HG03432 (cell line): ENCODE measurements around the gene CCDC91.
"Not testable (repeated sequence)": the region's sequence is repeated elsewhere in the genome, so short reads cannot be mapped to it uniquely, and the experiment has no call there.

Source experiments
- ATAC-seq: cut with Tn5 transposase; IDR thresholded peaks from one replicate; pipeline ENCODE4 v1.9.1; 2021; ENCODE audit warnings: mild to moderate bottlenecking, moderate library complexity; ENCODE audit not compliant: unreplicated experiment

The CCDC91 gene

DNA sequence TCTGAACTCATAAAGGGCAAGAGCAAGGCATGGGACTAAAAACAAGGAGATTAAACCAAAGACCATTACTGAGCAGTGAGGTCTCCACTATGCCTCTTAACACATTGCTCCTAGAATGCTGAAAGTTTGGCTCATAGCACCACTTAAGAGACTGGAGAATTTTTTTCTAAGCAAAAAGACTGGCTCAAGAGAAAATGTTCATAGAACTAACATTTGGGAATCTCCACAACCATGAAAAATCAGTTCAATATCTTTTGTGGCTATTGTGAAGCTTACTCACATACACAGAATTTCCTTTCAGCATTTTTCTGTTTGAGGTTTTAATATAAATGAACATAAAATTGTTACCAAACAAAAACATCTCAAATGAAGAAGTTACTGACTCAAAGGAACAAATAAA is 255.8 kb downstream of the CCDC91 start:
- no peak for ATAC-seq

DNA sequence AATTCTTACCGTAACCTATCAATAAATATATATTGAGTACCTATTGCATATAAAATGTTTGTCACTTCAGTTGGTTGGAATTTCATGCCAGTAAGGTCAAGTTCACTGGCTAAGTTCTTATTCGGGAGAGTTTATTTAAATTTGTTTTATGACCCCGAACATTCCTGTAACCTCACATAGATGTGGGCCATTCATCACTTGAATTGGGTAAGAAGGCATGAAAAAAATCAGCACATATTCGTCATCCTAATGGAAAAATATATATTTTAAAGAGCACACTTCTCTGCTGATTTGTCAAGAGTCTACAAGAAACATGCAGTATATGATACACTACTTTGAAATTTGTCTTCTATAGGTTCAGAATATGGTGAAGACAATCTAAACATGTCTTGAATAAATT is 263.4 kb downstream of the CCDC91 start:
- ATAC-seq, result no peak

DNA sequence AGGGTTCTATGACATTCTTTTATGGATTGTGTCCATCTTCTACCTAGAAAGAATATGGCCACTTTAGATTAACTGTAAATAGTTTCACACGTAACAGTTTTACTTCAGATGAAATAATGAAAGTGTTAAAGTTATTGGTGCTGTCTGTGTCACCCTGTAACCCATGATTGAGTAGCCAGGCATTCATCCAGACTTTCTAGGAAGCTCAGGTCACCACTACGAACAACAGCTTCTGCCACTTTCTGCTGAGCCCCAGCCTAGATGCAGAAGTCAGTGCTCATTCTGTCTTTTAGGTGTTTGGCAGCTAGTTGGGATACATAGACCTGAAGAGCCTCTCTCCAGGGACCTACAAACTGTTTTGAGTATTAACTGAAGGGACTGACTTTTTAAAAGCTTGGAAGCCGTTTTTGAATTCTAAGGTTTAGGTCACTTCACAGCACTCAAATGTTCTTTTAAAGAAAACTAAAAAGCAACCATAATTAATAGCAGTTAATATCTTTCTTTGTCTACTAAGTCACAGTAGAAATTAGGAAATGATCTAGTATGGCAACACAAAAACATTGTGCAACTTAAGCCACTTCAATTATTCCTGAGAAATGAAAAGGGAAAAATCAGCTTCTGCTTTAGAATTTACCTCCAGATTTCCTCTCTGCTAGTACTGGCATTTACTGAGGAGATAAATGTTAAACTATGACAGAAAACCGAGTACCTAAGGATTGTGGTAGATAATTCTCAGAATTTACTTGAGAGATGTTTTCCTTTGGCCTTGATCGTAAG is 266.9 kb downstream of the CCDC91 start:
- ATAC-seq, result no peak

DNA sequence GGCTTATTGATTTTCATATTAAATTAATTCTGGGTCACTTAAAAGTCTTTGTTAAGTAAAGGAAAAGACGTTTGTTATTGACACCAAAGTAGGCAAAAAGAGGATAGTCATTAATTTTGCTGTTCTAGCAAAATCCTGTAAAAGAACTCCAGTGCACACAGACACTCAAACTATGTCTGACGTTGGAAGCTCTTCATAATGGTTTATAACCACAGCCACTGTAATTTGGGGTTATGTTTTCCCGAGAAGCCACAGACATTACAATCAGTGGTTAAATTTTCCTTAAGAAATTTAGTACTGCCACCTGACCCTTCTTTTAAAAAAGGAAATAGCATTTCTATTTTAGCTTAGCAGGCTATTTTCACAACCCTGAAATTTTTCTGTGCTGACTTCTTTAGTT is 267.5 kb downstream of the CCDC91 start:
- no peak for ATAC-seq

DNA sequence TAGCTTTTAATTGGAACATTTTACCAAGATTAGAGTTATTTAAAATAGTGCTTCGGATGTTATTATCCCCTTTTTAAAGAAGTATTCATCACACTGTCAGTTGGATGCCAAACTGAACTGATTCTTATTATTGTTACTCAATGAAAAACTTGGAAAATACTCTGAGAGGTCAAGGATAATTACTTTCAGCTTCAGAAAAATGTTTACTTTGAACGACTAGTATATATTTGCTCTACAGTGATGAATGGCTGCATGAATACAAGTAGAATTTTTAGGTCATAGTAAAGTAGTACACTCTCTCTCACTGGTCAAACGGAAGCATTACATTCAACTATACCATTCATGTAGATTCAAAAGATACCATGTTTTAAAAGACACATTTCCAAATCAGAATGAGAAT is 269.2 kb downstream of the CCDC91 start:
- no peak for ATAC-seq

DNA sequence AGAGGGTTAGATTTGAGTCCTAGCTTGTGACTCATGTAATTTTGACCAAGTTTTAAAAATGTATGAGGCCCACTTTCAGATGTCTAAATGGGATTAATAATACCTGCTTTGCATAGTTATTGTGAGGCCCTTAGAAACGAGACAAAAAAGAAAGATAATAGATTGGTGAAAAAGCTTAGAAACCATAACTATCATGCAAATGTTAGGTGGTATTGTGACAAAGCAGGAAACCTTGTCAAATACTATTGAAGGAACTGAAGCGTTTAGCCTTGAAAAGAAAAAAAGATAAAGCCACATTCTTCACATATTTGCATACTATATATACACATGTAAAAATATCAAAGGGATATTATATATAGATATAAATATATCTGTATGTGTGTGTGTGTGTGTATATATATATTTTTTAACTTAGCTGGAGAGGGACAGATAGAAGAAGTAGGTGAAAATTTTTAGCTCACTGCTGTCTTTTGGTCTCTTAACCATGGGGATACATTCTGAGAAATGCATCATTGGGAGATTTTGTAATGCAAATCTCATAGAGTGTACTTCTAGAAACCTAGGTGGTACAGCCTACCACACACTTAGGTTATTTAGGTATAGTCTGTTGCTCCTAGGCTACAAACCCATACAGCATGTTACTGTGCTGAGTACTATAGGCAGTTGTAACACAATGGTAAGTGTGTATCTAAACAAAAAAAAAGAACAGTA is 270.3 kb downstream of the CCDC91 start:
- peak; percentile 80 for ATAC-seq

DNA sequence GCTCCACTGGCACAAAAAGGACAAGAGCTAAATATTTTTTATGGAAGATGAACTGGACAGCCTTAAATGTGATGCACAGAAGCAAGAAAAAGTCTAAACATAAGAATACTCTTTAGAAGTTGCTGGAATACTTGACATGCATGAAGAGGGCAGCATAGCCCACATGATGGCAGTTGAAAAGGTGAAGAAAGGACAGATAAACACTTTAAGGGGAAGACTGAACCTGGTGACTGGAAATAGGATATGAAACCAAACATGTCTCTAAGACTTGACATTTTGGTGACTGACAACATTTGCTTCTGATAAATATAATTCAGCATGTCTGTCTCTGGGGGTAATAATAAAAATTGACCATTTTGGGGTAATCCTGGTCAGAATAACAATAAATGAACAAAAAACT is 273.1 kb downstream of the CCDC91 start:
- ATAC-seq, result no peak

DNA sequence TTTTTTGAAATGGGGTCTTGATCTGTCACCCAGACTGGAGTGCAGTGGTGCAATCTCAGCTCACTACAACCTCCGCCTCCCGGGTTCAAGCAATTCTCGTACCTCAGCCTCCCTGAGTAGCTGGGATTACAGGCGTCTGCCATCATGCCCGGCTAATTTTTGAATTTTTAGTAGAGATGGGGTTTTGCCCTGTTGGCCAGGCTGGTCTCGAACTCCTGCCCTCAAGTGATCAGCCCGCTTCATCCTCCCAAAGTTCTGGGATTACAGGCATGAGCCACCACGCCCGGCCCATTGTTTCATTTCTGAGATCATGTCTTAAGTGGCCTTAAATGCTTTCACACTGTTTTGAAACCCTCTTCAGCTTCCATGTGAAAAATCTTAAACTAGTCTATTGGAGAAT is 281.5 kb downstream of the CCDC91 start:
- ATAC-seq, result not testable (repeated sequence)

DNA sequence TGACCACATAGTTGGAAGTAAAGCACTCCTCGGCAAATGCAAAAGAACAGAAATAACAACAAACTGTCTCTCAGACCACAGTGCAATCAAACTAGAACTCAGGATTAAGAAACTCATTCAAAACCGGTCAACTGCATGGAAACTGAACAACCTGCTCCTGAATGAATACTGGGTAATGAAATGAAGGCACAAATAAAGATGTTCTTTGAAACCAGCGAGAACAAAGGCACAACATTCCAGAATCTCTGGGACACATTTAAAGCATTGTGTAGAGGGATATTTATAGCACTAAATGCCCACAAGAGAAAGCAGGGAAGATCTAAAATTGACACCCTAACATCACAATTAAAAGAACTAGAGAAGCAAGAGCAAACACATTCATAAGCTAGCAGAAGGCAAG is 285.9 kb downstream of the CCDC91 start:
- ATAC-seq, result not testable (repeated sequence)

DNA sequence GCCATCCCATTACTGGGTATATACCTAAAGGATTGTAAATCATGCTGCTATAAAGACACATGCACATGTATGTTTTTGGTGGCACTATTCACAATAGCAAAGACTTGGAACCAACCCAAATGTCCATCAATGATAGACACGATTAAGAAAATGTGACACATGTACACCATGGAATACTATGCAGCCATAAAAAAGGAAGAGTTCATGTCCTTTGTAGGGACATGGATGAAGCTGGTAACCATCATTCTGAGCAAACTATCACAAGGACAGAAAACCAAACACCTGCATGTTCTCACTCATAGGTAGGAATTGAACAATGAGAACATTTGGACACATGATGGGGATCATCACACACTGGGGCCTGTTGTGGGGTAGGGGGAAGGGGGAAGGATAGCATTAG is 288.8 kb downstream of the CCDC91 start:
- not testable (repeated sequence) for ATAC-seq

DNA sequence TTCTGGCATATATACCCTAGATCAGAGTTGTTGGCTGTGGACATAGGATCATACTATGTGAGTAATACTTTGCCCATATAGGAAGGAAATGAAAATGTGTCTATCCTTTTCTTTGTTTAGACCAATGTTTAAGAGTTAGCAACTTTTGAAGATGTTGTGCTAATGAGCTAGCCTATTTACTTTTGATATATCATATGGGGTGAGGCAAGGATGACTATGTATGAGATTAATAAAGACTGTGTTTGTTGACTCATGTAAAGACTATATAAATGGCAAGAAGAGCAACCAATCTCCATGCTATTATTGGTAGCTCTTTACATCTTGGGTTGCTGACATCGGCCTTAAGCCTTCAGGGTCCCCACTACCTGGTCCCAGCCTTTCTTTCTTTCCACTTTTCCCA is 289.4 kb downstream of the CCDC91 start:
- ATAC-seq, result no peak

DNA sequence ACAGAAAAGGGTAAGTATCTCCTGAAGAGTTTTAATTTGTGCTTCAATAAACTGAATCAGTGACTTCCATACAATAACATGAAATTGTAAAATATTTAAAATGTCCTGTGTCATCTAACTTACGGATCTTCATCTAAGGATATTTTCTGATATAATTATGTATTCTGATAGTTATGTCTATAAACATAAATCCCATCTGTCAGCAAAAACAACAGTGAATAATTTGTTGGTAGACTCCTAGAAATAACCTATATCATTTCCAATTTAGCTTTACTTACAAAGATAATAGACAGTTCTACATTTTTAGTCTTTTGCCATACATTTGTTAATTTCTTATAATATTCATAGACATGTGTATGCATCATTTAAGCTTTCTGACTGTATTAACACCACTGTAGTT is 293.9 kb downstream of the CCDC91 start:
- ATAC-seq, result no peak

DNA sequence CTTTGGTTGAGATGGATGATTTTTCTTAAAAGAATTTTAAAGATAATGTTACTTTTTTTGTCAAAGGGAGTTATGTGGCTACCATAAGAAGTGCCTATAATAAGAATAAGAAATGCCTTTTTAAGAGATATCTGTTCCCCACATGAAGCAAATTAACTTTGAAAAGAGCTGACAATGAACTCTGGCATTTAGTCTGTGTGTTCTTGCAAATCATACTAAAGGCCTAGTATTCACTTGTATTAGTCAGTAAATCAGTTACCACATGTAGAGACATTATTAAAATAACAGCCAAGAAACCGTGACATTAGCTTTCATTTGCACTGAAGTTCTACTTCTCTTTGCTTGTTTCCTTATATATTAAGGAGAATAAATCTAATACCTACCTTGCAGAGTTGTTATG is 296.3 kb downstream of the CCDC91 start:
- no peak for ATAC-seq

DNA sequence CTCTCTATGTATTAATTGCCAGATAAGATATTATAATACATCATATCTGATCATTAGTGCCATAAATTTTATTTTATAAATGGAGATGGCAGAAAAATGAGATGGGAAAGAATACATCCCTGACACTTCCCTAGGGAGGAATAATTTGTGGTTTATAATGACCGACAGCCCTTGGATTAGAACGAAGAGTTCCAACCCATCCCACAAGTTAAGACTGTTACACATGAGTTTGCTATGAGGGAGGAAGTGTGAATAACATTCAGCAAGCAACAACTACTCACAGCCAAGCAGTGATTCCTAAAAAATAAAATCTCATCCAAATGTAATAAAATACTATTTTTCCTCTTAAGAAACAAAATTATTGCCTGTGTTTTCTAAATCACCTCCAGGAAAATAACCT is 299.0 kb downstream of the CCDC91 start:
- ATAC-seq, result no peak

DNA sequence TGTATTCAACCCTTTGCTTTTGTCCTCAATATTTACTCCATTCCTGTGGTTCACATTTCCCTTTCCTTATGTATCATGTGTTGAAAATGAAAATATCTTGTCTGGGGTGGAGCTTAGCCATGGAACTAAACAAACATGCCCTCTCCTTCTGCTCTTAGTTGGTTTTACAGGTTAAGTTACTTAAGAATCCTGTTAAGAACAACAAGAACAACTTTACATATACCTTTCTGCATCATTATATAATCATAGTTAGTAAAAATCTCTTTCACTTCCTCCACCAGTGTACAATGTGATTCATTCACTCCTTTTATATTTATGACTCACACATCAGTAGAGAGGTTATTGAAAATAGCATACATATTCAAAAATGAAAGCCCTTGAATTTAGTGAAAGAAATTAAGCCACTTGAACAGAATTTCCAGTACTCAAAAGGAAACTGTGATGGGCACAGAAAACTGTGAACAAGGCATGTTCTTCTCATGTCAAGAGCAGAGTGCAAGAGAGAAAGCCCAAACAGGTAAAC is 307.7 kb downstream of the CCDC91 start:
- ATAC-seq, result peak; percentile 99

DNA sequence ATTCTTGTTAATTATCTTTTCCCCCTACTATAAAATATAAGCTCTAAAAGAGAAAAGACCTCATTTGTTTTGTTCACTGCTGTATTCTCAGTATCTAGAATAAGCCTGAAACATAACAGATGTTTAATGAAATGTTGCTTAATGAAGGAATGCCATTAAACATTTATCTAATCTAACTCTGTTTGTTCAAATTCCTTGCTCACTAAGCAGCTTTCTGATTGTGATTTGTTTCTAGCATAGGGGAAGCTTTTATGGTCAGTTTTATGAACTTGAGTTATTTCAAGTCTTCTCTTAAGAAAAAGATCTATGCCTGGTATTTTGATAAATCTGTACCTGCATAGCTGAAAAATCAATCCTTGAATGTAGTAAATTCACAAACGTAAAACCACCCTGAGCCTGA is 308.6 kb downstream of the CCDC91 start:
- no peak for ATAC-seq

DNA sequence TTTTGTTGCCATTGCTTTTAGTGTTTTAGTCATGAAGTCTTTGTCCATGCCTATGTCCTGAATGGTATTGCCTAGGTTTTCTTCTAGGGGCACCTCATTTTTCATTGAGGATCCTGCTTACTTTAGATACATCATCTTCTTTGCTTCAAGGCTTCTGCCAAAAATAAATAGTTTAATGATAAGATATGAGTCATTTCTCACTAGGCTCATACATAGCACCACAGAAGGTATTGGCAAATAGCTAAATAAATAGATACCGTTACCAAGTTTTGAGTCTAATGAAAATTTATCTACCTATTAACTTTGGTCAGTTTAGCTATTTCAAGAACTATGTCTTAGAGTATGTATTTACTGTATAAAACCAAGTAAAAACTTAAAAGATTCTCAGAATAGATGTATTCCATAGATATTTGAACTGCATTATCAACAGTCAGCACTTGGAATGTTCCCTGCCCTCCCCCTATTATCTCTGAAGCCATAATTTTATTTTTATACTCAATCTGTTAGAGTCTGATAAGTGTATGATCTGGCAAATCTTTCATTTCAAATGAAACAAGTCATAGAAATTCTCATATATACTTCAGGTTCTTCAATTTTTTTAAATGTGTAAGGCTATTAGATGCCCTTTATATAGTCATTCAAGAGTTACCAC is 310.2 kb downstream of the CCDC91 start:
- ATAC-seq, result no peak

DNA sequence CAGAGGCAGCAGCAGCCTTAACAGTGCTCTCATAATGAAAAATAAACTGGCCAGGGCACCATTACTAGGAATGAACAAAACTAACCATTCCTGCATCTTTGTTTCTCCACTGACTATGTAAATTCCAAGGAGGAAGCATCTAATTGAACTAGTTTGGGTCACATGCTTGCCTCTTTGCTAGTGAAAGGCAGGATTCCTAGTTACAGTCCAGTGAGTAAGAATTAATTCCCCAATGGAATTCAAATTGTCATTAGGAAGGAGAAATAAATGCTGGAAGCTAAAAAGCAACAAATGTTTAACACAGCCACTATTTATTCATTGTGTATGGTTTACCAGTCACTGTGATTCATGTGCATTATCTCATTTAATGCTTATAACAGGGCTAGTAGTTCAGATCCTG is 316.0 kb downstream of the CCDC91 start:
- no peak for ATAC-seq

DNA sequence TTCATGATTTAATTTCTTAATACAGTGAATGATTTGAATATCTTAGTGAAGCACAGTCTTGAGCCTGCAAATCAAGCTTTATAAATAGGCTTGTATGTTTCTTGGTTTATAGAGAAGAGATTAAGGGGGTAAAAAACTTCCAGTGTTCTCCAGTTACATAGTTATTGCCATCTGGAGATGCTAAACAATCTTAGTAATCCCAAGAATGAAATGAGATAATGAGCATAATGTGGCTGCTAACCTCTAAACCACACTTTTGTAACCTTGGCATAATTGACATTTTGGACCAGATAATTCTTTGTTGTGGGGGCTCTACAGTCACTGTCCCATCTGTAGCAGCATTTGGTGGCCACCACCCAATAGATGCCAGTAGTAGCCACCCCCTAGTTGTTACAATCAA is 316.8 kb downstream of the CCDC91 start:
- ATAC-seq, result no peak

DNA sequence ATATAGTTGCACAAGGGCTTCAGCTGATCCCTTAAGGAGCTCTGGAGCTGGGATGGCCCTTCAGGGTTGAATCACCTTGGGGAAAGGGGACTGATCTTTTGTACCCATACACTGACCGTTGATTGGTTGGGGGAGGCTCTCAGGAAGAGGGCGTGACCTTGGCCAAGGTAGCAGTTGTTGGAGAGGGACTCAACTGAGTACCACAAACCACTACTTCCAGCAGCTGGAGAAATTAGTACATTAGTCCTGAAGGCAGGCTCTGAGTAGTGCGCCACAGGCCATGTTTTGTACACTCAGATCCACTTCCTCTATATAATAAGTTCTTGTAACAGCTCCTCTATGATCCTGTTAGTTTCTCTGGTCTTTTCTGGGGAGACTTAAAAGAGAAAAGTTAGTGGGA is 317.6 kb downstream of the CCDC91 start:
- no peak for ATAC-seq

DNA sequence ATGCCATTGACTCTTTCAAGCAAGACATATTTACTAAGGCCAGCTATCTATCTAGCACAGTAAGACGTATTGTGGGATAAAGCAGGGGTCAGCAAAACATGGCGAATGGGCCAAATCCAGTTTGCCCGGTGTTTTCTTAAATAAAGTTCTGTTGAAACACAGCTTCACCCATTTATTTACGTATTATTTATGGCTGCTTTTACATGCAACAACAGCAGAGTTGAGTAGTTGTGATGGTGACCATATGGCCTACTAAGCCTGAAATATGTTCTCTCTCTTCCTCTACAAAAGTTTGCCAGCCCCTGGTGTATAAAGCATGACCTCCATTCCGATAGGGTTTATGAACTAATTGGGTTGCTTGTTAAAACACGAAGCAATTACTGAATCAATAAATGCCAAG is 322.1 kb downstream of the CCDC91 start:
- ATAC-seq, result no peak

DNA sequence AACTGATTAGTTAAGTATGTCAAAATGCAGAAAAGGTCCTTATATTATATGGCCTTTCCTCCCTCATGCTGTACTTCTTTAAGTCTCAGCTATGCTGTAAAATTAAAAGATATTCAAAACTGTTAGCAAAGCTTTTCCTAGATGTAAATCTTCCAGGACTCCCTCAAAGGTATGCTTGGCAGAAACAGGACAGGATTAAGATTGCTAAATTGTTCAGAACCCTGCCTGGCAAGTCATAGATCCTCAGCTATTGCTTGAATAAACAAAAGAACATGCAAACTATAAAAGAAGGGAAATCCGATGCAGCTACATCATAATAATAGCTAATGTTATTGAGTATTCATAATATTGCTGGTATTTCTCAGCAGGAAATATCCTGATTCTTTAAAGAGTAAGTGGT is 322.6 kb downstream of the CCDC91 start:
- ATAC-seq, result no peak
